Central memory CD4-positive, alpha-beta T cell (primary cell): Measurements from ENCODE around the gene ATP2B2.

Source experiments
- DNase-seq: peaks from one replicate; pipeline ENCODE4 v3.0.0; 2022

Gene ATP2B2

DNA sequence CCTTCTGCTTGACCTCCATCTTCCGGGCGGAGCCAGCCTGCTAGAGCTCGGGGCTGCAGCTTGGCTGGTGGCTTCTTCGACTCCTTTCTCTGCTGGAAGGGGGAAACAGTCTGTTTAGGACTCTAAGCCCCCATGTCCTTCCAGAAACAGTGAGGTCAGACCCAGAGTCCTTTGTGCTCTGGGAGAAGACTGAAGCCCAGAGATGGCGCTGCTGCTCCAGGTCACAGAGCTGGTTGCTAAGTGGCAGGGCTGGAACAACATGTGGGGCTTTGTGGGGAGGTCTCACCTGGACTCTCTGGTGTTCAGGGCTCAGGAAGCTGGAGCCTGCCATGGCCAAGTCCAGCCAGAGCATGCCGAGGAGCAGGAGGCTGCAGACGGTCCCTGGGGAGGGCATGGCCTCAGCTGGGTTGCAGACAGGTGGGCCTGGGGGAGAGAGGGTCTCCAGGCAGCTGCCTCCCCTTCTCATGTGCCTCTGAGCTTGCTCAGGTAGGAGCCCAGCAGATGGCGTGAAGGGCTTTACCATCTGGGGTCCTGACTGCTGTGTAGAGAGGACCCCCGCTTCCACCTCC, 215.5 kb downstream of the ATP2B2 start:
- no peak for DNase-seq

DNA sequence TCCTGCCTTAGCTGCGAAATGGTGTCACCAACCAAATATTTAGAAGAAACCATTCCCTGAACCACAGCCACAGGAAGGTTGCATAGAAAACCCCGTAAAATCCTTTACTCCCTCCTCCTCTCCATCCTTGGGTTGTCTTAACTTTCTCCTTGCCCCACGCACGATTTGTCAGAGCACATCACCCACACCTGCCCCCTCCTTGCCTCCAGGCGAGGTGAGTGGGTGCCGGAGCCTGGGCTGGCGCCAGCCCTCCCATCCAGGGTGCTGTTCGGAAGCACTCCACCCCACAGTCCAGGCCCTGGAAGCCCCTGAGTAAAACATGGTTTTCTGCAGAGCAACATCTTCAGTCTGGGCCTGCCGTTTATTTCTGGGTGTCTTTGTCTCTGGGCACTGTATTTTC, 216.3 kb downstream of the ATP2B2 start:
- no peak for DNase-seq

DNA sequence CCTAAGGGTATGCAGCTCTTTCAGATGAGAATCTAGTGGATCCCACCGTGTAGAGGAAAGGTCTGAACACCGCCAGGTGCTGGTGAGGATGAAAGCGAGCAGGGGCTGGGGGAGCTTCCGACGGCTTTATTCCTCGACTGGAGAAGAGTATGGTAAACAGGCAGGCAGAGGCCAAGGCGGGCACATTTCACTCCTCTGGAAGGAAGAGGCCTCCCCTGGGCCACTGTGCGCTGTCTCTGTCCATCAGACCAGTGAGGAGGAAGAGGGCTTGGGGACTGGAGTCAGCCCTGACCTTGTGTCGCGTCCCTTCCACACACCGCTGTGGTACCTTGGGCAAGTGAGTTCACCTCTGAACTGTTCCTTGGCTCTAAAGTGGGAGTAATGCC, 216.8 kb downstream of the ATP2B2 start:
- DNase-seq = no peak

DNA sequence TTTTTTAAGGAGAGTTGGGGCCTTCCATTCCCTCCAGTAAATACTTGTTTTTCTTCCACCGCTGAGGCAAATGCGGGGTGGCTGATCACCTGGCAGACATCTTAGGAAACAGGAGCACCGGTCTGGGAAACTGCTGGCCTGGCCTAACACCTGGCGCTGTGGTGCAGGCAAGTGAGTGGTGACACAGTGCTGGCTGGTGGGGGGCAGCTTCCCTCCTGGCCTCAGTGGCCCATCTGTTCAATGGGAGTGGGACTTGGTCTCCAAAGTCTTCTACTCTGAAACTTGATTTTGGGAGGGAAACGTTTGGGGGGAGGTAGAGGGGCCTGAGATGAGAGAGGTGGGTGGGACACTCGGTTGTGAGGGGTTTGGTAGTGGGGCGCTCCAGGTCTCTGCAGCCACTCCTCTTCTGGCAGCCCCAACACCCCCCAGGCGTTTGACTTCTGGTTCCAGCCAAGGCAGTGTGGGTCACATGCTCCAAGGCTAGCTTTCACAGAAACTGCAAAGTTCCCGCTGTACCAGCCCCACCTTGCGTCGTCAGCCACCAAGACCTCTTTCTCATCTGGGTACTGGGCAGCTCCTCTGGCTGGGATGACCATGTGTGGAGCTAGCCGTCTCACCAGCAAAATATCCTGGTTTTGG, 217.3 kb downstream of the ATP2B2 start:
- no peak for DNase-seq

- peak; percentile 45 for DNase-seq
These were observed 218.6 kb downstream of the ATP2B2 start for GRCh38 chr3:10286596-10287295.

- no peak for DNase-seq
These were observed 219.3 kb downstream of the ATP2B2 start for GRCh38 chr3:10286133-10286524.

GRCh38 chr3:10285272-10286132, 219.9 kb downstream of the ATP2B2 start:
- no peak for DNase-seq

DNA sequence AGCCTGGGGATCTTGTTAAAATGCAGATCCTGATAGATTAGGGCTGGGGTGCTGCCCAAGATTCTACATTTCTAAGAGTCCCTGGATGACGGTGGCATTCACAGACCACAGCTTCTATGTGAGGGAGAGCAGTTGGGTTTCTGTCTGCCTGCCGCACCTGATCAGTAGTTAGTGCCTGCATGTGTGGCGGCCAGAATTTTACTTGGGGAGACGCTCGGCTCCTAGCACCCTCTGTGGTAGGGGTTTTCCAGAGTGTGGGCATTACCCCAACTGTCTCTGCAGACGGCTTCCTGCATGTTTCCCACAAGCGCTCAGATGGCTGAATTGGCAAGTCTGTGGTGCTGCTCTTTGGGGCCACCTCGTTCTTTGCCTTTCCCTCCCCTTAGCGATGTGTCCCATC, 220.9 kb downstream of the ATP2B2 start:
- DNase-seq = peak; percentile 71

DNA sequence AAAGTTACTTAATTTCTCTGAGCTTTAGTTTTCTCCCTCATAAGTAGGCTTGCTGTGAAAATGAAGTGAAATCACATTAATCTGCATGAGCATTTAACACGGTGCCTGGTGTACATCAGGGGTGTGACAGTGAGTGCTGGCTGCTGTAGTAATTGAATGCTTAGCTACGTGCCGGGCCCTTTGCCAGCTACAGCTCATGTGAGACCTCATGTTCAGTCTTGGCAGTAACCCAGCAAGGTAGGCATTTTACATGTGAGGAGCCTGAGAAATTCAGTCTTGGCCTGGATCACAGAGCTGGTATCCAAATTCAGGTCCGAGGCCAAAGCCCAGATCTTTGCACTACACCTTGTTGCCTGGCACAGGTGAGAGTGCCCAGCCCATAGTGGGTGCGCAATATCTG, 221.7 kb downstream of the ATP2B2 start:
- no peak for DNase-seq

DNA sequence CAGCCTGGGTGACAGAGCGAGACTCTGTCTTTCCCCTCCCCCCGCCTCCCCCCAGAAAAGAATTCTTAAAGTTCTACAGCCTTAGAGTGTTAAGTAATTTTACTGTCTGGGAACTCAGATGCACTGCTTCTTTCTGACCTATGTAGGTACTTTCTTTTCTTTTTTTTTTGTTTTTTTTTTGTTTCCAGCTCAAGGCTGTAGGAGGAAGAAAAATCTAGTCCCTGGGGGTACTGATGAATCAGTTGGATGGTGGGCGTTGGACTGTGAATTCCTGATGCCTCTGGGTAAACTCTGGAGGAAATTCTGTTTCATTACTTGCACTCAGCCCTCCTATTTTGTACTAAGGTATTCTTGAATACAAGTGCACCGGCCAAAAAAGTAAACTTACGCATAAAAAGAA, 223.4 kb downstream of the ATP2B2 start:
- DNase-seq = no peak

DNA sequence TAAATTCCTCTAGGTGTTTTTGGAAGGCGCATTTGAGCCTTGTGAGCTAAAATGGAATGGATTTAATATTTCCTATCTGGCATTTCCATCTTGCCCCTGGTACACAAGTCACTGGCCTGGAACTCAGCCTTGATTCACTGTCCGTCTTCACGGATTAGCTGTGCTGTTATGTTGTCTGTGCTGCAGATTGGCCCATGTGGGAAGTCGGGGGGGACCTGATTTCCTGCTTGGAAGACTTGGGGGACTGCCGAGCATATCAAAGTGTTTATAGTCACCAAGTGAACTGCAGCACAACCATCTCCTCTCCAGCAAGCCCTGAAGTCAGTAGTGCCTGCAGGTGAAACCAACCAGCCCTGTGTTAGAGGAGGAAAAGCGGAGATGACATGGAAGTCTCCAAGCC, 224.8 kb downstream of the ATP2B2 start:
- DNase-seq = no peak

DNA sequence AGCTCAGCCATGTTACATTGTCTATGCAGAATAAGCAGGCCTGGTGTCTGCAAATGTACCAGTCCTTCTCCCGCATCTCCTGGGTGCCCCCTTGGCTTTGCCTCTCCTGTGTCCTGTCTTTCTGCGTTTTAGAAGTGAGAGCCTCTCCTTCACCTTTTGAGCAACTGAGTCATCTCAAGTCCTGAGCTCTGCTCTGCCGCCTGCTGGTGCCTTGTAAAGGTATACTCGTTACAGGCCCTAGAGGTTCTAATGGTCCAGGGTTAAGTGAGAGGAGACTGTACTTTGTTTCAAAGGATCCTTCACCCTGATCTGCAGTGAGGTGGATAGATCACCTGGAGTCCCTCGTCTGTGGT, 225.2 kb downstream of the ATP2B2 start:
- no peak for DNase-seq

GRCh38 chr3:10279384-10280176, 225.8 kb downstream of the ATP2B2 start:
- DNase-seq = no peak

- no peak for DNase-seq
These were observed 226.9 kb downstream of the ATP2B2 start for GRCh38 chr3:10278501-10278900.

GRCh38 chr3:10277115-10277625, 228.2 kb downstream of the ATP2B2 start:
- no peak for DNase-seq

GRCh38 chr3:10274601-10275000, 230.8 kb downstream of the ATP2B2 start:
- no peak for DNase-seq
